ENCODE measurements around the gene PAX4.
"Not testable (repeated sequence)": the region's sequence is repeated elsewhere in the genome, so short reads cannot be mapped to it uniquely, and the experiment has no call there.

PAX4 gene

DNA sequence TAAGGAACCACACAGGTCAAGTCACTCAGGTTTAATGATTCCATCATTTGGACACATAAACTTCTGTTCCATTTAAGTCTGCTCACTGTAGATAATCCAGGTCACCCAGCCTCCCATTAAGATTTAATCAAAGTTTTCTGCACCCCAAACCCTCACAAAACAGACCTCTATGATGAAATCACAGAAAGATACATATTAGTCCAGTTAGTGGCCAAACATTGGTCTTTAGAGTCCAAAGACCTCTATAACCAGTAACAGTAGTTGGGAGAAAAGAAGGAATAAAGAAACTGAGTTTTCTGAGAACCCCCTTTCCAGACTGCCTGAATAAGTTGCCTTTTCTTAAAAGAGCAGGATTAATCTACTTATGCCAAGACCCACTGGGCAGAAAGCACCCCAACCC is 37.3 kb downstream of the PAX4 start:
- H3K9me3 Mint-ChIP-seq = peaks cover 1% of the 10 kb centered on the region
- H3K27ac Mint-ChIP-seq = no peak overlapping the region
- TF ChIP-seq, protein P1, sequence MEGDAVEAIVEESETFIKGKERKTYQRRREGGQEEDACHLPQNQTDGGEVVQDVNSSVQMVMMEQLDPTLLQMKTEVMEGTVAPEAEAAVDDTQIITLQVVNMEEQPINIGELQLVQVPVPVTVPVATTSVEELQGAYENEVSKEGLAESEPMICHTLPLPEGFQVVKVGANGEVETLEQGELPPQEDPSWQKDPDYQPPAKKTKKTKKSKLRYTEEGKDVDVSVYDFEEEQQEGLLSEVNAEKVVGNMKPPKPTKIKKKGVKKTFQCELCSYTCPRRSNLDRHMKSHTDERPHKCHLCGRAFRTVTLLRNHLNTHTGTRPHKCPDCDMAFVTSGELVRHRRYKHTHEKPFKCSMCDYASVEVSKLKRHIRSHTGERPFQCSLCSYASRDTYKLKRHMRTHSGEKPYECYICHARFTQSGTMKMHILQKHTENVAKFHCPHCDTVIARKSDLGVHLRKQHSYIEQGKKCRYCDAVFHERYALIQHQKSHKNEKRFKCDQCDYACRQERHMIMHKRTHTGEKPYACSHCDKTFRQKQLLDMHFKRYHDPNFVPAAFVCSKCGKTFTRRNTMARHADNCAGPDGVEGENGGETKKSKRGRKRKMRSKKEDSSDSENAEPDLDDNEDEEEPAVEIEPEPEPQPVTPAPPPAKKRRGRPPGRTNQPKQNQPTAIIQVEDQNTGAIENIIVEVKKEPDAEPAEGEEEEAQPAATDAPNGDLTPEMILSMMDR (IDR thresholded peaks at IDR 0.05) = no peak
- no peak for DNase-seq
- H3K4me3 Mint-ChIP-seq = no peak overlapping the region
- H3K36me3 Mint-ChIP-seq (ENCODE audit: low read depth) = peaks cover 23% of the 10 kb centered on the region
- H3K27me3 Mint-ChIP-seq (ENCODE audit: low read depth, poor library complexity) = peaks cover under 1% of the 10 kb centered on the region
- peaks cover 30% of the 10 kb centered on the region for H3K4me1 Mint-ChIP-seq

DNA sequence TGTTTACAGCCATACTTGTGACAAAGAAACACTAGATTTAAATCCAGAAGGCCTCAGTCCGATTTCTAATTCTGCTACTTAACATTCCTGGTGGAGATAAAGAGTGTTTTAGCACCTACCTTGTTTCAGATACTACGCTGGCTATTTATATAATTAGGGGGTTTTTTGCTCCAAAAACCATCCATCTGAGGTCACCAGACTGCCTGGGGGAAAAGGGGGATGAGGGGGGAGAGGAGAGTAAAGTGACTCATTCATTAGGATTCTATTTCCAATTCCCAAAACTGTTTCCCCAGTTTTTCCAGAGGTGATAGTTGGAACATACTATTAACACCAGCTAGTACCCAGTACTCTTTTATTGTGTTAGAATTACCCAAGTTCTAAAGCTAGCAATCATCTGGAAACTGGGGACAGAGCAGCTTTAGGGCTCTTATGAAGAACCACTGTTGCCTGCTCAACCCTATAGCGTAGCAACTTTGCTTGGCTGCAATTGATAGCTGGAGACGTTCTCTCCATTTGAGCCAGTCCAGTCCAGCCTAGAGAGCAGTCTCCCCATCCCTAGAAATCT is 39.1 kb downstream of the PAX4 start:
- peaks cover 23% of the 10 kb centered on the region for H3K36me3 Mint-ChIP-seq (ENCODE audit: low read depth)
- TF ChIP-seq, protein P1 (IDR thresholded peaks at IDR 0.05) = no peak
- DNase-seq = no peak

DNA sequence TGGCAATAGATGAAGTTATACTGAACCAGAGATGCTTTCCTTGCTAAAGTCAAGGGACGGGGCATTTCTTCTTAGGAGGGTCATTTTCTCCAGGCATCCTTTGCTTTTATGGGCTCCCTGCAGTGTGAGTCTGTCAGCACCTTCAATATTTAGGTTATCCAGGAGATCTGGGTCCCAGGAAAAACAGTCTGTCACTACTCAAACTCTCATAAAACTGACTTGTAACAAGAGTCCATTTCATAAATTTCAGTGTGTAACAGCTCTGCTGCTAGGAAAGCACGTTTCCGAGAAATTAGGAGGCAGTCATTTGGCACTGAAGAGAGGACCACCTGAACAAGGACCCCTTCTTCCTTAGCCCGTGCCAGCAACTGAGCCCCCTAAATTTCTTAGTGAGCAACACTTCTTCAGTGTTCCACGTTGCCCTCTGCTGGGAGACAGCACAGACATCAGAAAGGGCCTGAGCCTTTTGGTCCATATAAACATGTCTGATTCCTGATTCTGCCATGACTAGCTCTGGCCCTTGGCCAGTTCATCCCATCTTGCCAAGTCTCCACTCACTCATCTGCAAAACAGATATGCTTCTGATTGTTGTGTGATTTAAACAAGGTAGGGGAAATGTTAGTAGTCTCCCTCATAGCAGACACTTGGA is 39.8 kb downstream of the PAX4 start:
- Mint-ChIP-seq H3K9me3 (no peaks in the 10 kb centered on the region), H3K36me3 (ENCODE audit: low read depth) (peaks cover 17% of the 10 kb centered on the region), H3K4me3 (no peak overlapping the region), H3K27ac (peak overlapping the region; percentile 8), H3K4me1 (peaks cover 12% of the 10 kb centered on the region), H3K27me3 (ENCODE audit: low read depth, poor library complexity) (no peaks in the 10 kb centered on the region)
- no peak for DNase-seq
- TF ChIP-seq, protein P1 (IDR thresholded peaks at IDR 0.05) = no peak

More for the DNA sequence above, 39.1 kb downstream of the PAX4 start:
- peaks cover 18% of the 10 kb centered on the region for H3K4me1 Mint-ChIP-seq
- no peak overlapping the region for H3K4me3 Mint-ChIP-seq
- no peaks in the 10 kb centered on the region for H3K9me3 Mint-ChIP-seq
- H3K27ac Mint-ChIP-seq = peak overlapping the region; percentile 8
- no peaks in the 10 kb centered on the region for H3K27me3 Mint-ChIP-seq (ENCODE audit: low read depth, poor library complexity)

DNA sequence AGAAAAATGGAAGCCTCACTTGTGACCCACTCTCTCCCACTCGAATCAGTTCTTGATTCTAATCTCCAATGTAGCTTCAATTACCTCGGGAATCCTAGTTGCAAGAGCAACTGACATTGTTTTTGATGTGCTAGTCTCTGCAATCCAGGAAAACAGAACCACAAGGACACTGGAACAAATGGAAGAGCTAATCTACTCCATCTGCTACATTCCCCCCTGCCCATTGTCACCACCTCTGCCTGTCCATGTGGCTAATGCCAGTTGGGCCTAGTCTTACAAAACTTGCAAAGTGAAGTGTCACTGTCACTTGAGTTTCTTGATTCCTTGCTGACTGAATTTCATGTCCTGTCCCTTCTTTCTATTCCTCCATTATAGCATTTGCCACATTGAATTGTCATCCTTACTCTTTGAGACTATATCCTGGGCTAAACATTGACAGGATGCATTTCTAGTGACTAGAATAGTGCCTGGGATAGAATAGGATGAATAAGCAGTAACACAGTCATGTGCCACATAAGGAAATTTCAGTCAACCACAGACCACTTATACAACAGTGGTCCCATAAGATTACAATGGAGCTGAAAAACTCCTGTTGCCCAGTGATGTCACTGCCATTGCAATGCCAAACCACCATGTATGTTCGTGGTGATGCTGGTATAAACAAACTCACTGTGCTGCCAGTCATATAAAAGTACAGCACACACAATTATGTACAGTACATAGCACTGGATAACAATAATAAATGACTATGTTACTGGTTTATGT is 46.0 kb downstream of the PAX4 start:
- H3K9me3 Mint-ChIP-seq = peaks cover 12% of the 10 kb centered on the region
- no peak overlapping the region for H3K27ac Mint-ChIP-seq
- peaks cover 3% of the 10 kb centered on the region for H3K27me3 Mint-ChIP-seq (ENCODE audit: low read depth, poor library complexity)
- H3K4me1 Mint-ChIP-seq = no peaks in the 10 kb centered on the region
- no peak for DNase-seq
- no peak overlapping the region for H3K4me3 Mint-ChIP-seq
- TF ChIP-seq, protein P1 (IDR thresholded peaks at IDR 0.05) = no peak
- H3K36me3 Mint-ChIP-seq (ENCODE audit: low read depth) = peaks cover 9% of the 10 kb centered on the region

DNA sequence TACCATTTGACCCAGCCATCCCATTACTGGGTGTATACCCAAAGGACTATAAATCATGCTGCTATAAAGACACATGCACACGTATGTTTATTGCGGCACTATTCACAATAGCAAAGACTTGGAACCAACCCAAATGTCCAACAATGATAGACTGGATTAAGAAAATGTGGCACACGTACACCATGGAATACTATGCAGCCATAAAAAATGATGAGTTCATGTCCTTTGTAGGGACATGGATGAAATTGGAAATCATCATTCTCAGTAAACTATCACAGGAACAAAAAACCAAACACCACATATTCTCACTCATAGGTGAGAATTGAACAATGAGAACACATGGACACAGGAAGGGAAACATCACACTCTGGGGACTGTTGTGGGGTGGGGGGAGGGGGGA is 49.9 kb downstream of the PAX4 start:
- H3K4me3 Mint-ChIP-seq; H3K4me1 Mint-ChIP-seq; DNase-seq; H3K36me3 Mint-ChIP-seq (ENCODE audit: low read depth); H3K27ac Mint-ChIP-seq: not testable (repeated sequence)
- Mint-ChIP-seq H3K9me3 (peaks cover 21% of the 10 kb centered on the region), H3K27me3 (ENCODE audit: low read depth, poor library complexity) (peaks cover 11% of the 10 kb centered on the region)

DNA sequence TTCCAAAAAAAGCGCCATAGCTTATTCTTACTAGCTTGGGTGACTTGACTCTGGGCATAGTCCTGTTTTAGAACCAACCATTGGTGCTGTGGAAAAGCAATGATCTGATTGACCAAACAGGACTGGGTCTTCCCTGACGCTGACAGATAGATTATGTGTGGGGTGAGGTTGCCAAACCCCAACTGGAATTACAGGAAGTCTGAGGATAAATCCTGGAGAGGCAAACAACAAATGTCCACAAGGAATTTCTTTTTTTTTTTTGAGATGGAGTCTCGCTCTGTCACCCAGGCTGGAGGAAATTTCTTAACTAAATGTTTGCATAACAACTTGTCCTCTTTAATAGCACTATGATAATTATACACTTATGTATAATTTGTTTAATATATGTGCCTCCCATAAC is 51.7 kb downstream of the PAX4 start:
- peaks cover 11% of the 10 kb centered on the region for H3K27me3 Mint-ChIP-seq (ENCODE audit: low read depth, poor library complexity)
- H3K4me3 Mint-ChIP-seq = no peak overlapping the region
- peaks cover 17% of the 10 kb centered on the region for H3K9me3 Mint-ChIP-seq
- H3K36me3 Mint-ChIP-seq (ENCODE audit: low read depth) = peaks cover under 1% of the 10 kb centered on the region
- H3K4me1 Mint-ChIP-seq = no peaks in the 10 kb centered on the region
- DNase-seq = no peak
- H3K27ac Mint-ChIP-seq = no peak overlapping the region
- TF ChIP-seq, protein P1 (IDR thresholded peaks at IDR 0.05) = no peak

Measured in nephron progenitor cell (in vitro differentiated cells).